Neural cell (in vitro differentiated cells): ENCODE measurements around the gene TET2. TPM values are rescaled to one million over a fixed set of nuclear protein-coding genes. Genes with fewer than 3 reads are reported as not detected.

Experiments
- H2AFZ ChIP-seq: fragments of 200-600, 300-800 bp; sonication (generic), shearing (Covaris generic); 2 replicates; pipeline ENCODE4 v1.6.0; 2014; ENCODE audit warnings: low read depth, mild to moderate bottlenecking, antibody characterized with exemption, low read length, moderate library complexity
- H3F3A ChIP-seq: fragments of 200-600 bp; shearing (Covaris generic); 2 replicates; pipeline ENCODE4 v1.6.1; 2016; ENCODE audit warnings: mild to moderate bottlenecking, moderate library complexity, mixed read lengths, antibody characterized with exemption, low read length; ENCODE audit not compliant: insufficient read depth, poor library complexity, severe bottlenecking
- H3K27ac ChIP-seq: fragments of 200-600, 300-800 bp; sonication (generic), shearing (Covaris generic); 2 replicates; pipeline ENCODE4 v1.5.1; 2014; ENCODE audit warnings: mild to moderate bottlenecking, low read length, moderate library complexity
- H3K27me3 ChIP-seq: fragments of 300-800, 200-600 bp; sonication (generic), shearing (Covaris generic); 2 replicates; pipeline ENCODE4 v1.6.0; 2014; ENCODE audit warnings: mild to moderate bottlenecking, low read depth, low read length, moderate library complexity; ENCODE audit not compliant: insufficient read depth
- H3K36me3 ChIP-seq: fragments of 300-800, 200-600 bp; sonication (generic), shearing (Covaris generic); 2 replicates; pipeline ENCODE4 v1.5.1; 2014; ENCODE audit warnings: mild to moderate bottlenecking, antibody characterized with exemption, low read length, moderate library complexity; ENCODE audit not compliant: insufficient read depth
- H3K4me2 ChIP-seq: fragments of 300-800, 200-600 bp; sonication (generic), shearing (Covaris generic); 2 replicates; pipeline ENCODE4 v1.6.0; 2014; ENCODE audit warnings: mild to moderate bottlenecking, low read length
- H3K4me3 ChIP-seq: fragments of 300-800, 200-600 bp; sonication (generic), shearing (Covaris generic); 2 replicates; pipeline ENCODE4 v1.5.1; 2014; ENCODE audit warnings: mild to moderate bottlenecking, low read length, moderate library complexity
- H3K79me2 ChIP-seq: fragments of 200-600 bp; shearing (Covaris generic); replicated peaks from 2 replicates; pipeline ENCODE4 v1.6.0; 2014; ENCODE audit warnings: mild to moderate bottlenecking, low read length, moderate library complexity; ENCODE audit not compliant: insufficient read depth
- H3K9ac ChIP-seq: fragments of 300-800, 200-600 bp; sonication (generic), shearing (Covaris generic); 2 replicates; pipeline ENCODE4 v1.6.1; 2016; ENCODE audit warnings: mild to moderate bottlenecking, low read length, mixed read lengths
- H3K9me2 ChIP-seq: fragments of 200-600 bp; shearing (Covaris generic); 2 replicates; pipeline ENCODE4 v1.6.1; 2016; ENCODE audit warnings: mild to moderate bottlenecking, low read length, mixed read lengths; ENCODE audit not compliant: insufficient read depth
- H3K9me3 ChIP-seq: fragments of 200-600, 300-800 bp; sonication (generic), shearing (Covaris generic); 2 replicates; pipeline ENCODE4 v1.6.1; 2016; ENCODE audit warnings: mild to moderate bottlenecking, mixed run types, low read length, moderate library complexity, mixed read lengths
- H4K20me1 ChIP-seq: fragments of 200-600 bp; shearing (Covaris generic); 2 replicates; pipeline ENCODE4 v1.6.1; 2016; ENCODE audit warnings: mild to moderate bottlenecking, mixed run types; ENCODE audit not compliant: insufficient read depth
- CTCF ChIP-seq: fragments of 450-650 bp; IDR thresholded peaks from 2 replicates; pipeline ENCODE4 v1.5.1; 2014; ENCODE audit warnings: antibody characterized with exemption, mild to moderate bottlenecking, moderate library complexity; ENCODE audit not compliant: poor library complexity, severe bottlenecking
- EP300 ChIP-seq: fragments of 450-650 bp; conservative IDR thresholded peaks from 2 replicates; pipeline ENCODE4 v1.6.1; 2014; ENCODE audit warnings: antibody characterized with exemption, mild to moderate bottlenecking, moderate library complexity; ENCODE audit not compliant: poor library complexity, severe bottlenecking
- EZH2 ChIP-seq: fragments of 200-600, 300-800 bp; shearing (Covaris generic), sonication (generic); IDR thresholded peaks from 2 replicates; pipeline ENCODE4 v1.6.1; 2014; ENCODE audit warnings: antibody characterized with exemption, low read length, borderline replicate concordance, mild to moderate bottlenecking; ENCODE audit not compliant: insufficient read depth, poor library complexity, severe bottlenecking
- MXI1 ChIP-seq: fragments of 450-650 bp; conservative IDR thresholded peaks from 2 replicates; pipeline ENCODE4 v1.6.1; 2014; ENCODE audit warnings: antibody characterized with exemption, mild to moderate bottlenecking; ENCODE audit not compliant: poor library complexity, severe bottlenecking
- POLR2AphosphoS5 ChIP-seq: IDR thresholded peaks from 2 replicates; pipeline ENCODE4 v1.6.1; 2012
- RAD21 ChIP-seq: fragments of 450-650 bp; conservative IDR thresholded peaks from 2 replicates; pipeline ENCODE4 v1.6.1; 2014; ENCODE audit warnings: antibody characterized with exemption, mild to moderate bottlenecking, moderate library complexity
- SMC3 ChIP-seq: fragments of 450-650 bp; conservative IDR thresholded peaks from 2 replicates; pipeline ENCODE4 v1.6.1; 2014; ENCODE audit warnings: antibody characterized with exemption, mild to moderate bottlenecking, moderate library complexity; ENCODE audit not compliant: poor library complexity
- TAF1 ChIP-seq: IDR thresholded peaks from 2 replicates; pipeline ENCODE4 v1.6.1; 2012; ENCODE audit warnings: low read depth
- polyA plus RNA-seq: library from polyadenylated mRNA; depleted of rRNA; stranded (reverse); fragments of >200 nt; gene quantifications from 2 replicates; pipeline ENCODE4 v1.2.3, GENCODE V29; 2014
- TF ChIP-seq, protein P1 (sequence below): IDR thresholded peaks from 2 replicates; pipeline ENCODE4 v1.6.1; 2012; ENCODE audit warnings: borderline replicate concordance

The TET2 gene
- polyA plus RNA-seq, 1 donor from 2014 or later: 27.1 TPM

- TF ChIP-seq SMC3 (no peak), MXI1 (no peak), TAF1 (no peak), POLR2AphosphoS5 (no peak), RAD21 (no peak), CTCF (no peak), EZH2 (no peak), EP300 (no peak)
- TF ChIP-seq, protein P1, sequence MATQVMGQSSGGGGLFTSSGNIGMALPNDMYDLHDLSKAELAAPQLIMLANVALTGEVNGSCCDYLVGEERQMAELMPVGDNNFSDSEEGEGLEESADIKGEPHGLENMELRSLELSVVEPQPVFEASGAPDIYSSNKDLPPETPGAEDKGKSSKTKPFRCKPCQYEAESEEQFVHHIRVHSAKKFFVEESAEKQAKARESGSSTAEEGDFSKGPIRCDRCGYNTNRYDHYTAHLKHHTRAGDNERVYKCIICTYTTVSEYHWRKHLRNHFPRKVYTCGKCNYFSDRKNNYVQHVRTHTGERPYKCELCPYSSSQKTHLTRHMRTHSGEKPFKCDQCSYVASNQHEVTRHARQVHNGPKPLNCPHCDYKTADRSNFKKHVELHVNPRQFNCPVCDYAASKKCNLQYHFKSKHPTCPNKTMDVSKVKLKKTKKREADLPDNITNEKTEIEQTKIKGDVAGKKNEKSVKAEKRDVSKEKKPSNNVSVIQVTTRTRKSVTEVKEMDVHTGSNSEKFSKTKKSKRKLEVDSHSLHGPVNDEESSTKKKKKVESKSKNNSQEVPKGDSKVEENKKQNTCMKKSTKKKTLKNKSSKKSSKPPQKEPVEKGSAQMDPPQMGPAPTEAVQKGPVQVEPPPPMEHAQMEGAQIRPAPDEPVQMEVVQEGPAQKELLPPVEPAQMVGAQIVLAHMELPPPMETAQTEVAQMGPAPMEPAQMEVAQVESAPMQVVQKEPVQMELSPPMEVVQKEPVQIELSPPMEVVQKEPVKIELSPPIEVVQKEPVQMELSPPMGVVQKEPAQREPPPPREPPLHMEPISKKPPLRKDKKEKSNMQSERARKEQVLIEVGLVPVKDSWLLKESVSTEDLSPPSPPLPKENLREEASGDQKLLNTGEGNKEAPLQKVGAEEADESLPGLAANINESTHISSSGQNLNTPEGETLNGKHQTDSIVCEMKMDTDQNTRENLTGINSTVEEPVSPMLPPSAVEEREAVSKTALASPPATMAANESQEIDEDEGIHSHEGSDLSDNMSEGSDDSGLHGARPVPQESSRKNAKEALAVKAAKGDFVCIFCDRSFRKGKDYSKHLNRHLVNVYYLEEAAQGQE: no peak
- H2AFZ ChIP-seq: no peak overlapping the region
- H3K27me3 ChIP-seq: no peaks in the 10 kb centered on the region
- H3K9me3 ChIP-seq: no peaks in the 10 kb centered on the region
- peaks cover 3% of the 10 kb centered on the region for H3K36me3 ChIP-seq
- H3K27ac ChIP-seq: no peak overlapping the region
- peaks cover 6% of the 10 kb centered on the region for H3F3A ChIP-seq
- H3K4me2 ChIP-seq: no peak overlapping the region
- H3K4me3 ChIP-seq: no peak overlapping the region
- H4K20me1 ChIP-seq: no peaks in the 10 kb centered on the region
- H3K9me2 ChIP-seq: no peaks in the 10 kb centered on the region
- H3K9ac ChIP-seq: no peak overlapping the region
- H3K79me2 ChIP-seq: peaks cover 50% of the 10 kb centered on the region
Observed at GRCh38 chr4:105230287-105230686, 83.6 kb downstream of the TET2 start.

- TF ChIP-seq EZH2 (no peak), POLR2AphosphoS5 (no peak), RAD21 (no peak), CTCF (no peak), MXI1 (no peak)
- TF ChIP-seq, protein P1: no peak
- no peak overlapping the region for H3K9ac ChIP-seq
- no peaks in the 10 kb centered on the region for H4K20me1 ChIP-seq
- no peak overlapping the region for H3K27ac ChIP-seq
- H3K27me3 ChIP-seq: no peaks in the 10 kb centered on the region
- no peak overlapping the region for H3K4me3 ChIP-seq
- no peaks in the 10 kb centered on the region for H3K9me3 ChIP-seq
- H3K79me2 ChIP-seq: peaks cover 44% of the 10 kb centered on the region
- H2AFZ ChIP-seq: no peak overlapping the region
- H3K9me2 ChIP-seq: no peaks in the 10 kb centered on the region
- no peaks in the 10 kb centered on the region for H3F3A ChIP-seq
- H3K4me2 ChIP-seq: no peak overlapping the region
- H3K36me3 ChIP-seq: peaks cover 20% of the 10 kb centered on the region
Observed at GRCh38 chr4:105232374-105232773, 85.7 kb downstream of the TET2 start.
